ENCODE results near the gene MUC2. TPM values are rescaled to one million over a fixed set of nuclear protein-coding genes. Genes with fewer than 3 reads are reported as not detected.

Gene MUC2
- total and polyA plus RNA-seq, 9 of the 15 experiments (the other 6 are each of a cell fraction or from before 2014, with no cell fraction given), result under 0.01 to 0.18 TPM; not detected in 7

GRCh38 chr11:1121813-1122663, 47.4 kb downstream of the MUC2 start (continued):
- no peak for TF ChIP-seq EWSR1 (IDR thresholded peaks at IDR 0.05; ENCODE audit: borderline replicate concordance, low read depth, partially characterized antibody)
- TF ChIP-seq, protein P1, sequence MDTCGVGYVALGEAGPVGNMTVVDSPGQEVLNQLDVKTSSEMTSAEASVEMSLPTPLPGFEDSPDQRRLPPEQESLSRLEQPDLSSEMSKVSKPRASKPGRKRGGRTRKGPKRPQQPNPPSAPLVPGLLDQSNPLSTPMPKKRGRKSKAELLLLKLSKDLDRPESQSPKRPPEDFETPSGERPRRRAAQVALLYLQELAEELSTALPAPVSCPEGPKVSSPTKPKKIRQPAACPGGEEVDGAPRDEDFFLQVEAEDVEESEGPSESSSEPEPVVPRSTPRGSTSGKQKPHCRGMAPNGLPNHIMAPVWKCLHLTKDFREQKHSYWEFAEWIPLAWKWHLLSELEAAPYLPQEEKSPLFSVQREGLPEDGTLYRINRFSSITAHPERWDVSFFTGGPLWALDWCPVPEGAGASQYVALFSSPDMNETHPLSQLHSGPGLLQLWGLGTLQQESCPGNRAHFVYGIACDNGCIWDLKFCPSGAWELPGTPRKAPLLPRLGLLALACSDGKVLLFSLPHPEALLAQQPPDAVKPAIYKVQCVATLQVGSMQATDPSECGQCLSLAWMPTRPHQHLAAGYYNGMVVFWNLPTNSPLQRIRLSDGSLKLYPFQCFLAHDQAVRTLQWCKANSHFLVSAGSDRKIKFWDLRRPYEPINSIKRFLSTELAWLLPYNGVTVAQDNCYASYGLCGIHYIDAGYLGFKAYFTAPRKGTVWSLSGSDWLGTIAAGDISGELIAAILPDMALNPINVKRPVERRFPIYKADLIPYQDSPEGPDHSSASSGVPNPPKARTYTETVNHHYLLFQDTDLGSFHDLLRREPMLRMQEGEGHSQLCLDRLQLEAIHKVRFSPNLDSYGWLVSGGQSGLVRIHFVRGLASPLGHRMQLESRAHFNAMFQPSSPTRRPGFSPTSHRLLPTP (IDR thresholded peaks at IDR 0.05; ENCODE audit: borderline replicate concordance, extremely low read depth, insufficient read length), result no peak

DNA sequence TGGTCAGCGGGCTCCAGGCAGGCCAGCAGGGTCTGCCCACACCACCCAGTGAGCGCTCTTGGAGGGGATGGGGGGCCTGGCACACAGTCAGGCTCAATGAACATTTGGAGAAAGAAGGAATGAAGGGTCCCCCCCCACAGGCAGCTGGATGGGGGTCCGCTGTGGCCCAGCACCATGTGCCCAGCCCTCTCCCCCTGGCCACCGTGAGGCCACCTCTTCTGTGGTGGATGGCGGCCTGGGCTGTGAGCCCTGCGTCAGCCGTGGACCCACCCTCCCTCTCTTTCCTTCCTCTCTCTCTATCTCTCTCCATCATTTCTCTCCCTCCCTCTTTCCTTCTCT, 48.0 kb downstream of the MUC2 start:
- POLR2A ChIA-PET, result no interaction called here
- H3K4me1 ChIP-seq (replicated peaks in 1 of 2; ENCODE audit: control insufficient read depth in 2 of 2, insufficient read depth in 2 of 2, low read length in 2 of 2), result peaks cover 0 to 9% of the 10 kb centered on the region in 2 experiments; a peak in 1 of 5 replicates
- ATAC-seq, result no peak
- intact Hi-C loops (cut with micrococcal nuclease), result no loop called here
- no peak for TF ChIP-seq ZNF134 (CRISPR knock-in tag; conservative IDR thresholded peaks at IDR 0.05)
- no peak for TF ChIP-seq MTA3 (IDR thresholded peaks at IDR 0.05; ENCODE audit: borderline replicate concordance)
- no peak for TF ChIP-seq HMGXB4 (CRISPR knock-in tag; IDR thresholded peaks at IDR 0.05)
- TF ChIP-seq HDAC8 (tag; IDR thresholded peaks at IDR 0.05), result no peak
- no peaks in the 10 kb centered on the region for H3K79me2 ChIP-seq (ENCODE audit: control insufficient read depth, insufficient read depth, low read length)
- no TSS peak for BruUV-seq (replicated peaks)
- H3K9me1 ChIP-seq (ENCODE audit: control insufficient read depth, insufficient read depth, low read length), result no peaks in the 10 kb centered on the region
- peaks cover 0 to 22% of the 10 kb centered on the region in 2 experiments; a peak in 2 of 5 replicates for H3K27me3 ChIP-seq (ENCODE audit: control insufficient read depth in 2 of 2, insufficient read depth in 2 of 2, low read length in 2 of 2)
- no peak overlapping the region for H2AFZ ChIP-seq (ENCODE audit: low read depth, low read length)
- CTCF ChIA-PET (ENCODE audit: low intra/inter-chr PET ratio), result interaction anchor here (0.6 kb wide), 1 partner anchor 528 kb away, joined by 3 read pairs; no protein-coding TSS in a partner anchor
- no peak overlapping the region for H3K4me2 ChIP-seq (ENCODE audit: insufficient read depth, low read length)
- DNase-seq (ENCODE audit: extremely low read depth in 1 of 4, low spot score in 3 of 4), result no peak
- no peak overlapping the region for H3K9ac ChIP-seq (ENCODE audit: insufficient read depth in 1 of 2, low read depth in 2 of 2, low read length in 2 of 2)
- H3K36me3 ChIP-seq (ENCODE audit: control insufficient read depth, insufficient read depth, low read length), result no peaks in the 10 kb centered on the region
- H3K9me3 ChIP-seq (replicated peaks; ENCODE audit: control insufficient read depth, insufficient read depth, low read depth, low read length), result no peaks in the 10 kb centered on the region; the same call in 1 of the 2 replicates
- WGBS (ENCODE audit: insufficient coverage, low coverage, missing lambda C conversion rate), result 0% methylated on average over 7 of the region's 7 CpGs
- in situ Hi-C loops (cut with MboI), result no loop called here
- H3K4me3 ChIP-seq, result no peak overlapping the region
- FAIRE-seq, result no peak
- H4K20me1 ChIP-seq (replicated peaks; ENCODE audit: control insufficient read depth, insufficient read depth, low read length), result no peaks in the 10 kb centered on the region
- H3K27ac ChIP-seq (ENCODE audit: extremely low read depth, low read depth, low read length), result no peak overlapping the region
